Gastrocnemius medialis (tissue), 4 donors: ENCODE data around the gene CD79B.

Source experiments
- POLR2A ChIP-seq, 2 donors: fragments of 450-650 bp; IDR thresholded peaks; one replicate each; pipeline ENCODE4 v1.6.1; 2017; ENCODE audit warnings: antibody characterized with exemption in 2 of 2, mild to moderate bottlenecking in 2 of 2, moderate library complexity in 2 of 2
- TF ChIP-seq, protein P1 (sequence below), 5 experiments: fragments of 450-650 bp in 3 of 5; fragments of 200-600 bp in 2 of 5; sonication (generic) in 2 of 5; IDR thresholded peaks in 4 of 5; conservative IDR thresholded peaks in 1 of 5; 1 replicate in 4 of 5; 2 replicates in 1 of 5; pipeline ENCODE4 v1.5.1; 2016 to 2019; ENCODE audit warnings: antibody characterized with exemption in 5 of 5, mild to moderate bottlenecking in 3 of 5, moderate library complexity in 3 of 5

DNA sequence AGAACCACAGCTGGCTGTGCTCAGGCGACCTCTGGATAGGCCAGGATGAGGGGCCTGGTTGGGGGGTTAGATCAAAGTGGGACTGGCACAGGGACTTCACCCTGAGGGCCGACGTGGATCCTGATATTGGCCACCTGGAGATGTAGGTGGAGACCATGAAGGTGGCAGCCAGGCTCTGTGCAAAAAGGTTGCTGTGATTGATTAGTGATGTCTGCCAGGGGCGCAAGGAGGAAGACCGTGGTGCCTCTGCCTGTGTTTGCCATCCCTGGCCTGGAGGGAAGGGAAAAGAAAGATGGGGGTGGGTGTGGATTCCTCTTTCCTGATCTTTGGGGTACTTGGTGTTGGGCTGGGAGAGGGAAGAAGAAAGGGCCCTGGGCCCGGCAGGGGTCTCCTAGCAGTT lies 41.1 kb upstream of the CD79B start:
- TF ChIP-seq POLR2A (IDR thresholded peaks at IDR 0.05), result no peak
- TF ChIP-seq, protein P1, sequence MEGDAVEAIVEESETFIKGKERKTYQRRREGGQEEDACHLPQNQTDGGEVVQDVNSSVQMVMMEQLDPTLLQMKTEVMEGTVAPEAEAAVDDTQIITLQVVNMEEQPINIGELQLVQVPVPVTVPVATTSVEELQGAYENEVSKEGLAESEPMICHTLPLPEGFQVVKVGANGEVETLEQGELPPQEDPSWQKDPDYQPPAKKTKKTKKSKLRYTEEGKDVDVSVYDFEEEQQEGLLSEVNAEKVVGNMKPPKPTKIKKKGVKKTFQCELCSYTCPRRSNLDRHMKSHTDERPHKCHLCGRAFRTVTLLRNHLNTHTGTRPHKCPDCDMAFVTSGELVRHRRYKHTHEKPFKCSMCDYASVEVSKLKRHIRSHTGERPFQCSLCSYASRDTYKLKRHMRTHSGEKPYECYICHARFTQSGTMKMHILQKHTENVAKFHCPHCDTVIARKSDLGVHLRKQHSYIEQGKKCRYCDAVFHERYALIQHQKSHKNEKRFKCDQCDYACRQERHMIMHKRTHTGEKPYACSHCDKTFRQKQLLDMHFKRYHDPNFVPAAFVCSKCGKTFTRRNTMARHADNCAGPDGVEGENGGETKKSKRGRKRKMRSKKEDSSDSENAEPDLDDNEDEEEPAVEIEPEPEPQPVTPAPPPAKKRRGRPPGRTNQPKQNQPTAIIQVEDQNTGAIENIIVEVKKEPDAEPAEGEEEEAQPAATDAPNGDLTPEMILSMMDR (IDR thresholded peaks at IDR 0.05 in 4 of 5, conservative IDR thresholded peaks at IDR 0.05 in 1 of 5), result no peak
